Lower lobe of right lung (tissue), 2 donors: ENCODE data around the gene PTPN4. TPM values are rescaled to one million over a fixed set of nuclear protein-coding genes. Genes with fewer than 3 reads are reported as not detected.

Experiments
- ATAC-seq, 2 donors: fragments of 200-7000 bp; cut with Tn5 transposase; one replicate each; pipeline ENCODE4 v1.9.1; 2020 to 2022; ENCODE audit warnings: mild to moderate bottlenecking in 2 of 2, moderate library complexity in 2 of 2
- DNase-seq: peaks from one replicate; pipeline ENCODE4 v3.0.0-alpha.2; 2020
- H3K27ac ChIP-seq: fragments of 200-600 bp; one replicate; pipeline ENCODE4 v1.8.0; 2022
- H3K27me3 ChIP-seq: fragments of 200-600 bp; one replicate; pipeline ENCODE4 v1.8.0; 2022; ENCODE audit warnings: low read depth
- H3K36me3 ChIP-seq: fragments of 200-600 bp; one replicate; pipeline ENCODE4 v1.8.0; 2022; ENCODE audit warnings: mild to moderate bottlenecking
- H3K4me1 ChIP-seq: fragments of 200-600 bp; one replicate; pipeline ENCODE4 v1.8.0; 2022
- H3K4me3 ChIP-seq: fragments of 200-600 bp; one replicate; pipeline ENCODE4 v1.8.0; 2022; ENCODE audit warnings: mild to moderate bottlenecking
- H3K9me3 ChIP-seq: fragments of 200-600 bp; one replicate; pipeline ENCODE4 v1.8.0; 2022
- CTCF ChIP-seq: fragments of 200-600 bp; IDR thresholded peaks from one replicate; pipeline ENCODE4 v1.8.0; 2022; ENCODE audit warnings: antibody characterized with exemption, mild to moderate bottlenecking
- intact Hi-C: fragments of 100-400 bp; cut with DNase I; formaldehyde crosslinking; loops from one replicate; pipeline ENCODE4 v1.11.0; 2022
- total RNA-seq: library from RNA; stranded (reverse); fragmentation: NEBNext Ultra II Directional; extraction: Animal tissue kit (Norgen Biotek cat#: 25700); gene quantifications from one replicate; pipeline ENCODE4 v1.2.1, GENCODE V29; 2021
- donor health status: DM: no; HTN: yes; CAD: no; lungs with severe emphysema.

PTPN4 gene
- total RNA-seq, 1 donor from 2014 or later = 44.5 TPM

- ATAC-seq (peak; percentile 43 to 54), DNase-seq (no peak)
- H3K27me3 ChIP-seq = no peaks in the 10 kb centered on the region
- H3K4me1 ChIP-seq = no peaks in the 10 kb centered on the region
- no peak overlapping the region for H3K4me3 ChIP-seq
- no peaks in the 10 kb centered on the region for H3K36me3 ChIP-seq
- intact Hi-C loops = no loop called here
- H3K27ac ChIP-seq = no peak overlapping the region
- H3K9me3 ChIP-seq = no peaks in the 10 kb centered on the region
- no peak for TF ChIP-seq CTCF
Observed at GRCh38 chr2:119864318-119864717, 104.6 kb downstream of the PTPN4 start.

GRCh38 chr2:119871725-119872124 lies 112.0 kb downstream of the PTPN4 start:
- no peaks in the 10 kb centered on the region for H3K4me1 ChIP-seq
- ATAC-seq (no peak), DNase-seq (no peak)
- TF ChIP-seq CTCF = no peak
- no peaks in the 10 kb centered on the region for H3K36me3 ChIP-seq
- H3K9me3 ChIP-seq = no peaks in the 10 kb centered on the region
- intact Hi-C loops = no loop called here
- H3K4me3 ChIP-seq = no peak overlapping the region
- no peaks in the 10 kb centered on the region for H3K27me3 ChIP-seq
- H3K27ac ChIP-seq = no peak overlapping the region

- H3K36me3 ChIP-seq = no peaks in the 10 kb centered on the region
- ATAC-seq (no peak), DNase-seq (no peak)
- no peaks in the 10 kb centered on the region for H3K9me3 ChIP-seq
- intact Hi-C loops = no loop called here
- H3K27ac ChIP-seq = no peak overlapping the region
- no peaks in the 10 kb centered on the region for H3K27me3 ChIP-seq
- no peak for TF ChIP-seq CTCF
- H3K4me1 ChIP-seq = no peaks in the 10 kb centered on the region
- no peak overlapping the region for H3K4me3 ChIP-seq
Observed at GRCh38 chr2:119873350-119874315, 113.9 kb downstream of the PTPN4 start.

- no peak for TF ChIP-seq CTCF
- intact Hi-C loops = no loop called here
- Histone ChIP-seq H3K36me3 (no peaks in the 10 kb centered on the region), H3K27me3 (no peaks in the 10 kb centered on the region), H3K9me3 (no peaks in the 10 kb centered on the region), H3K4me3 (no peak overlapping the region), H3K27ac (no peak overlapping the region), H3K4me1 (no peaks in the 10 kb centered on the region)
- DNase-seq (no peak), ATAC-seq (no peak)
Observed at GRCh38 chr2:119879502-119879901, 119.8 kb downstream of the PTPN4 start.

- ATAC-seq (no peak), DNase-seq (no peak)
- H3K27me3 ChIP-seq = no peaks in the 10 kb centered on the region
- H3K9me3 ChIP-seq = peaks cover 15% of the 10 kb centered on the region
- no peak overlapping the region for H3K4me3 ChIP-seq
- no peak for TF ChIP-seq CTCF
- intact Hi-C loops = no loop called here
- H3K27ac ChIP-seq = no peak overlapping the region
- H3K36me3 ChIP-seq = no peaks in the 10 kb centered on the region
- H3K4me1 ChIP-seq = no peaks in the 10 kb centered on the region
Observed at GRCh38 chr2:119888680-119889079, 129.0 kb downstream of the PTPN4 start.
